Measurements from ENCODE around the gene STK32C. TPM values are rescaled to one million over a fixed set of nuclear protein-coding genes. Genes with fewer than 3 reads are reported as not detected.
"Not testable (repeated sequence)": the region's sequence is repeated elsewhere in the genome, so short reads cannot be mapped to it uniquely, and the experiment has no call there.

STK32C gene
- total RNA-seq, 1 experiment from 2014 or later: 36.6 TPM

- Histone ChIP-seq H3K9me3 (no peaks in the 10 kb centered on the region), H3K27me3 (no peaks in the 10 kb centered on the region), H3K4me3 (peak overlapping the region; percentile 99), H3K36me3 (peaks cover 57% of the 10 kb centered on the region)
- peak; percentile 44 for DNase-seq
These were observed 21.0 kb upstream of the STK32C start for GRCh38 chr10:132328738-132329137.

- Histone ChIP-seq H3K36me3 (peaks cover 63% of the 10 kb centered on the region), H3K27me3 (no peaks in the 10 kb centered on the region), H3K9me3 (no peaks in the 10 kb centered on the region), H3K4me3 (no peak overlapping the region)
- DNase-seq: no peak
These were observed 20.4 kb upstream of the STK32C start for GRCh38 chr10:132328106-132328505.

- H3K36me3 ChIP-seq: peaks cover 63% of the 10 kb centered on the region
- no peak overlapping the region for H3K4me3 ChIP-seq
- H3K9me3 ChIP-seq: no peaks in the 10 kb centered on the region
- H3K27me3 ChIP-seq: no peaks in the 10 kb centered on the region
- DNase-seq: no peak
These were observed 19.2 kb upstream of the STK32C start for GRCh38 chr10:132326925-132327324.

GRCh38 chr10:132326344-132326889, 18.7 kb upstream of the STK32C start:
- H3K36me3 ChIP-seq: peaks cover 63% of the 10 kb centered on the region
- DNase-seq: no peak
- no peaks in the 10 kb centered on the region for H3K27me3 ChIP-seq
- H3K9me3 ChIP-seq: no peaks in the 10 kb centered on the region
- H3K4me3 ChIP-seq: no peak overlapping the region

GRCh38 chr10:132324186-132324585, 16.4 kb upstream of the STK32C start:
- Histone ChIP-seq H3K4me3 (no peak overlapping the region), H3K27me3 (no peaks in the 10 kb centered on the region), H3K36me3 (peaks cover 53% of the 10 kb centered on the region), H3K9me3 (no peaks in the 10 kb centered on the region)
- DNase-seq: no peak

- no peak for DNase-seq
- Histone ChIP-seq H3K9me3 (no peaks in the 10 kb centered on the region), H3K4me3 (no peak overlapping the region), H3K36me3 (peaks cover 38% of the 10 kb centered on the region), H3K27me3 (no peaks in the 10 kb centered on the region)
These were observed 14.9 kb upstream of the STK32C start for GRCh38 chr10:132322586-132323048.

DNA sequence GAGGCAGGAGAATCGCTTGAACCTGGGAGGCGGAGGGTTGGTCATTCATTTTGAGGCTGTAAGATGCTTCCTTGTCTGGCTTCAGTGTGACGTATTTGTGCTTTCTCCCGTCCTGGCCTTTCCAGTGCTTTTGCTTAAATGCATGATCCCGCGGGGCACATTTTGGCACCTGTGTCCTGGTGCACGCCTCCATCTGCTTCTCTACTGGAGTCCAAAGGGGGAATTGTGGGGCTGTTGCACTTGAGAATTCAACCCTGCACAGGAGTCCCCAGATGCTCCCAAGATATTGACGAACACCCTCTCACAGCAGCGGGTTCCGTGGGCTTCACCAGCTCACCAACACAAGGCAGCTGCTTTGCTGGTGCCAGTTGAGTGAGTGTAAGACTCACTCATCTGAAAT, 14.0 kb upstream of the STK32C start:
- Histone ChIP-seq H3K4me3 (no peak overlapping the region), H3K27me3 (no peaks in the 10 kb centered on the region), H3K36me3 (peaks cover 29% of the 10 kb centered on the region), H3K9me3 (no peaks in the 10 kb centered on the region)
- DNase-seq: no peak

DNA sequence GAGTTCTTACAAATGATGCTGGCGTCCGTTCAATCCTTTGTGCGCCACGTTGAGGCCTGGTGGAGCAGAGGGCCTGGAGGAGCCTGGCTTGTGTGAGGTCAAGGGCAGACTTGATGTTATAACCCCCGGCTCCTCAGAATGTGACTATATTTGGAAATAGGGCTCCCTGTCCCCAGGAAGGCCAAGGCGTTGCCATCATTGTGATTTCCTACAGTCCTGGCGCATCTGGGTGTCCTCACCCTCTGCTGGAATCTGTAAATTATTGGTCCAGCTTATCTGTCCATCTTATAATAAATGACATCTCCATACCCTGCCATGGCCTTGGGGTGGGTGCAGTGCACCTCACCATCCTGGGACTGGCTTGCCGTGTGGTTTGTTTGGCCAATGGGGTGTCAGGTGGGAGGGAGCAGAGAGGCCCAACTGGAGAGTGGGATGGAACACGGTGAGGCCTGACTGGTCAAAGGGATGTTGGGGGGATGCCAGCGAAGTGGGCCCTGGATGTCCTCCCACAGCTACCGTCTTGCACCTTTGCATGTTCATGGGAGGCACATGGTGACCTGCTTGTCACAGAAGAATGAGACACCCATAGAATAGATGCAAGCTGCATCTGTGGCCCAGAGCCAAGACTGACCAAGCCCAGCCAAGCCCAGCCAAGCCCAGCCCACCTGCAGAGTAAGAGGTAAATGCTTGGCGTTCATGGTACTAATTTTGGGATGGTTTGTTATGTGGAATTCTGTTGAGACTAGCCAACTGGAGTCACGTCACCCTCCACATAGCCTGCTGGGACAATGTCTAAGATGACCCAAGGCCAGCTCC, 13.1 kb upstream of the STK32C start:
- H3K27me3 ChIP-seq: no peaks in the 10 kb centered on the region
- no peak for DNase-seq
- H3K4me3 ChIP-seq: no peak overlapping the region
- H3K9me3 ChIP-seq: no peaks in the 10 kb centered on the region
- H3K36me3 ChIP-seq: peaks cover 20% of the 10 kb centered on the region

DNA sequence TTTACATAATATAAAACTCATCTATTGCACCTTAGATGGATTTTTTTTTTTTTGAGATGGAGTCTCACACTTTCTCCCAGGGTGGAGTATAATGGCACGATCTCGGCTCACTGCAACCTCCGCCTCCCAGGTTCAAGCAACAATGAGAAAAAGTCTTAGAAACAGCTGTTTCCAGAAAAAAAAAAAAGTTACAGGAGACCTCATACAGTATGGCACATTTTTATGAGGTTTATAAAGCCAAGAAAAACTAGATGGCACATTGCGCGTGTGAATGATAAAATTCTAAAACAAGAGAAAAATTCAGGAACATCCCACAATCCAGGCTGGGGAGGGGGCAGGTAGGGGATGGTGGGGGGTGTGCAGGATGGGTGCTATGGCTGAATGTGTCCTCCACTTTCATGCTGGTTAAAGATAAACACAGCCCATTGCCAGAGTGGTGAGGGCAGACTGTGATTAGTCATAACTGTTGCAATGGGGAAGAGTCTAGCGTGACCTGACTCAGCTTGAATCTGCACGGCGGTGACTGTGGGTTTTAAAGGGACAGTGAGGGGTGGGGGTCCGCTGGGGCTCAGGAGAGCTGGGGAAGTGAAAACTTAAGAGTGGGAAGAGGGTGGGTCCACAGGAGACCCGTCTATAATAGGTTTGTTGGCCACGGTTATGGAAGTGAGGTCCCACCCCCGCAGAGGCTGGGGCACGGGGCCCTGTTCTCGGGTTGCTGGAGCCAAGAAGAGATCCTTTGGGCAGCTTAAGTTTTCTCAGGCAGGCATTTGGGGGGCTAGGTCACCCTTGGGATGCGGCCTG, 12.3 kb upstream of the STK32C start:
- Histone ChIP-seq H3K4me3 (no peak overlapping the region), H3K9me3 (no peaks in the 10 kb centered on the region), H3K36me3 (peaks cover 15% of the 10 kb centered on the region), H3K27me3 (no peaks in the 10 kb centered on the region)
- peak; percentile 88 for DNase-seq

- H3K27me3 ChIP-seq, H3K36me3 ChIP-seq, H3K4me3 ChIP-seq, DNase-seq, H3K9me3 ChIP-seq: not testable (repeated sequence)
These were observed 9.7 kb upstream of the STK32C start for GRCh38 chr10:132317477-132317876.

- Histone ChIP-seq H3K4me3 (no peak overlapping the region), H3K9me3 (peaks cover 7% of the 10 kb centered on the region), H3K27me3 (no peaks in the 10 kb centered on the region), H3K36me3 (no peaks in the 10 kb centered on the region; the same call in 1 of the 2 replicates)
- DNase-seq: no peak
These were observed 8.4 kb upstream of the STK32C start for GRCh38 chr10:132316133-132316532.

GRCh38 chr10:132314881-132315280, 7.1 kb upstream of the STK32C start:
- not testable (repeated sequence) for H3K27me3 ChIP-seq, H3K9me3 ChIP-seq, H3K36me3 ChIP-seq, DNase-seq, H3K4me3 ChIP-seq

DNA sequence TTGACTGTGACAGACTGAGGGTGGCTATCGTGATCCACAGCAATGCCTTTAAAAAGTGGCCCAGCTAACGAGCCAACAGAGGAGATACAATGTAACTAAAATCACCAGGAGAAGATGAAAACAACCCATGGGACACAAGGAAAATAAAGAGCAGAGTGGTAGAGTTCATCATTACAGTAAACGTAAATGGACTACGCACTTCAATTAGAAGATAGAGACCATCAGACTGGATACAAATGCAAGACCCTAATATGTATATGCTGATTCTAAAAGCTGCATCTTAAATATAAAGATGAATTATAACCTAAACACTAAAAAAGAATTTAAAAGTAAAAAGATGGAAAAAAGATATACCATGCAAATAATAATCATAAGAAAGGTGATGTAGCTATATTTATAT, 6.6 kb upstream of the STK32C start:
- H3K27me3 ChIP-seq: no peaks in the 10 kb centered on the region
- H3K9me3 ChIP-seq: peaks cover 7% of the 10 kb centered on the region
- no peak for DNase-seq

DNA sequence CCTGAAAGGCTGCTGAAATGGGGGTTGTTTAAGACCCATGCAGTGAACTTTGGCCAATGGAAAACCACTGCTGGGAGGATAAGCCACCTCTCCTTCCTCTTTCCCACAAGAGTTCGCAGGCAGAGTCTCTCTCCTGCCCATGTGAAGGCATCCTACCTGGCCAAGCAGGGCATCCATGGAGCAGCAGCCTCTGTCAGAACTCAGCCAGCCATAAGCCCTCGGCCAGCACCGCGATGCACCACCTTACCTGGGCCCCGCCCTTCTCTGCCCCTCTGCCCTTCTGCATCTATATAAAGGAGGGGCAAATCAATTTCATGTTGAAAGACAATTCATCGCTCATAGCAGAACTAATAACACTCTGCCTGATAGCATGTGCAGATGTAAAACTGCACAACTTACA, 6.1 kb upstream of the STK32C start:
- Histone ChIP-seq H3K27me3 (no peaks in the 10 kb centered on the region), H3K9me3 (peaks cover 7% of the 10 kb centered on the region), H3K4me3 (no peak overlapping the region), H3K36me3 (no peaks in the 10 kb centered on the region)
- no peak for DNase-seq

More for the DNA sequence above, 6.6 kb upstream of the STK32C start:
- H3K36me3 ChIP-seq: no peaks in the 10 kb centered on the region
- no peak overlapping the region for H3K4me3 ChIP-seq

GRCh38 chr10:132313305-132313704, 5.6 kb upstream of the STK32C start:
- no peak overlapping the region for H3K4me3 ChIP-seq
- H3K27me3 ChIP-seq: no peaks in the 10 kb centered on the region
- no peak for DNase-seq
- H3K36me3 ChIP-seq: no peaks in the 10 kb centered on the region
- peaks cover 7% of the 10 kb centered on the region for H3K9me3 ChIP-seq

- peaks cover 7% of the 10 kb centered on the region for H3K9me3 ChIP-seq
- H3K4me3 ChIP-seq: no peak overlapping the region
- H3K27me3 ChIP-seq: no peaks in the 10 kb centered on the region
- no peak for DNase-seq
- H3K36me3 ChIP-seq: no peaks in the 10 kb centered on the region
These were observed 3.7 kb upstream of the STK32C start for GRCh38 chr10:132311338-132311939.
